Mammary epithelial cell (primary cell): Measurements from ENCODE around the gene CPEB2.

Source experiments
- CTCF ChIP-seq, 2 donors: IDR thresholded peaks in 1 of 2; conservative IDR thresholded peaks in 1 of 2; 2 replicates each; pipeline ENCODE4 v1.5.1; 2011 to 2012; ENCODE audit warnings: inconsistent platforms in 2 of 2, low read length in 2 of 2, mild to moderate bottlenecking in 2 of 2, control low read depth in 1 of 2, low read depth in 1 of 2; ENCODE audit not compliant: insufficient read depth in 1 of 2; ENCODE audit errors: extremely low read depth in 1 of 2
- EZH2 ChIP-seq: IDR thresholded peaks from 2 replicates; pipeline ENCODE4 v1.6.1; 2012; ENCODE audit warnings: low read length, inconsistent platforms, borderline replicate concordance

- TF ChIP-seq CTCF (conservative IDR thresholded peaks at IDR 0.05 in 1 of 2, IDR thresholded peaks at IDR 0.05 in 1 of 2; ENCODE audit: extremely low read depth in 1 of 2, insufficient read depth in 1 of 2, low read depth in 1 of 2, low read length in 2 of 2) (no peak), EZH2 (no peak)
Observed at GRCh38 chr4:15001869-15002658, at the start of gene CPEB2.
